GM12873 (cell line): ENCODE measurements around the gene WASF1.

ENCODE experiments used
- CTCF ChIP-seq: IDR thresholded peaks from 2 replicates; pipeline ENCODE4 v1.5.1; 2012; ENCODE audit warnings: low read depth, mild to moderate bottlenecking, moderate library complexity, low read length, control low read depth; ENCODE audit not compliant: insufficient read depth; ENCODE audit errors: missing control alignments

The WASF1 gene

GRCh38 chr6:110090876-110091275 is 88.6 kb downstream of the WASF1 start:
- no peak for TF ChIP-seq CTCF

- TF ChIP-seq CTCF: no peak
Observed at GRCh38 chr6:110089323-110089722, 90.1 kb downstream of the WASF1 start.

- no peak for TF ChIP-seq CTCF
Observed at GRCh38 chr6:110085285-110085684, 94.2 kb downstream of the WASF1 start.

- no peak for TF ChIP-seq CTCF
Observed at GRCh38 chr6:110083875-110084585, 95.4 kb downstream of the WASF1 start.

- no peak for TF ChIP-seq CTCF
Observed at GRCh38 chr6:110075406-110075805, 104.1 kb downstream of the WASF1 start.

GRCh38 chr6:110068592-110068967 is 110.9 kb downstream of the WASF1 start:
- TF ChIP-seq CTCF: no peak

- no peak for TF ChIP-seq CTCF
Observed at GRCh38 chr6:110067837-110068591, 111.5 kb downstream of the WASF1 start.
